Measurements from ENCODE around the gene EXOSC1.
"Not testable (repeated sequence)": the region's sequence is repeated elsewhere in the genome, so short reads cannot be mapped to it uniquely, and the experiment has no call there.

The EXOSC1 gene

GRCh38 chr10:97459111-97459510, 13.3 kb upstream of the EXOSC1 start:
- DNase-seq (ENCODE audit: low read depth, low spot score): no peak

- DNase-seq (ENCODE audit: low read depth, low spot score): no peak
Observed at GRCh38 chr10:97456686-97457065, 10.9 kb upstream of the EXOSC1 start.

GRCh38 chr10:97456034-97456685, 10.4 kb upstream of the EXOSC1 start:
- DNase-seq (ENCODE audit: low read depth, low spot score): peak; percentile 30

- peak; percentile 57 for DNase-seq (ENCODE audit: low read depth, low spot score)
Observed at GRCh38 chr10:97454330-97455036, 8.7 kb upstream of the EXOSC1 start.

- no peak for DNase-seq (ENCODE audit: low read depth, low spot score)
Observed at GRCh38 chr10:97452352-97452751, 6.5 kb upstream of the EXOSC1 start.

- no peak for DNase-seq (ENCODE audit: low read depth, low spot score)
Observed at GRCh38 chr10:97451605-97452004, 5.8 kb upstream of the EXOSC1 start.

- DNase-seq (ENCODE audit: low read depth, low spot score): no peak
Observed at GRCh38 chr10:97450828-97451227, 5.0 kb upstream of the EXOSC1 start.

GRCh38 chr10:97445357-97445721, 467 bp downstream of the EXOSC1 start:
- DNase-seq (ENCODE audit: low read depth, low spot score): no peak

- DNase-seq (ENCODE audit: low read depth, low spot score): no peak
Observed at GRCh38 chr10:97444212-97444611, 1.6 kb downstream of the EXOSC1 start.

- DNase-seq (ENCODE audit: low read depth, low spot score): no peak
Observed at GRCh38 chr10:97442277-97442676, 3.5 kb downstream of the EXOSC1 start.

- DNase-seq (ENCODE audit: low read depth, low spot score): no peak
Observed at GRCh38 chr10:97435211-97435610, 10.6 kb downstream of the EXOSC1 start.

GRCh38 chr10:97434557-97434956, 11.2 kb downstream of the EXOSC1 start:
- no peak for DNase-seq (ENCODE audit: low read depth, low spot score)

- DNase-seq (ENCODE audit: low read depth, low spot score): no peak
Observed at GRCh38 chr10:97434055-97434454, 11.8 kb downstream of the EXOSC1 start.

GRCh38 chr10:97428572-97428981, 17.2 kb downstream of the EXOSC1 start:
- DNase-seq (ENCODE audit: low read depth, low spot score): peak; percentile 50

GRCh38 chr10:97427571-97428179, 18.1 kb downstream of the EXOSC1 start:
- peak; percentile 68 for DNase-seq (ENCODE audit: low read depth, low spot score)

GRCh38 chr10:97426776-97427570, 18.8 kb downstream of the EXOSC1 start:
- DNase-seq (ENCODE audit: low read depth, low spot score): peak; percentile 45

GRCh38 chr10:97425964-97426775, 19.6 kb downstream of the EXOSC1 start, which contains the start of gene PGAM1:
PGAM1 (plus strand) TSS chr10:97426191; CDS start chr10:97426308, 117 bp downstream.
- DNase-seq (ENCODE audit: low read depth, low spot score): peak; percentile 99

- DNase-seq (ENCODE audit: low read depth, low spot score): not testable (repeated sequence)
Observed at GRCh38 chr10:97423757-97424098, 22.1 kb downstream of the EXOSC1 start.

- no peak for DNase-seq (ENCODE audit: low read depth, low spot score)
Observed at GRCh38 chr10:97416565-97416964, 29.2 kb downstream of the EXOSC1 start.

GRCh38 chr10:97412891-97413304, 32.9 kb downstream of the EXOSC1 start:
- no peak for DNase-seq (ENCODE audit: low read depth, low spot score)

GRCh38 chr10:97411406-97411805, 34.4 kb downstream of the EXOSC1 start:
- peak; percentile 28 for DNase-seq (ENCODE audit: low read depth, low spot score)
